PC-3 (cell line): ENCODE measurements around the gene SNX9. TPM values are rescaled to one million over a fixed set of nuclear protein-coding genes. Genes with fewer than 3 reads are reported as not detected.

Experiments
- ATAC-seq: fragments of 200-7000 bp; cut with Tn5 transposase; 2 replicates; pipeline ENCODE4 v1.9.1; 2020; ENCODE audit warnings: mild to moderate bottlenecking, moderate library complexity
- BruUV-seq: library from RNA; stranded (reverse); fragments of 400-500 nt; replicated peaks from 2 replicates; lab custom pipeline; 2021; lab: Mats Ljungman, UMichigan
- CTCF ChIA-PET: fragments of 300-600 bp; sonication (Branson Sonifier 250); formaldehyde crosslinking; loops from one replicate; lab custom pipeline; 2022; ENCODE audit warnings: antibody characterized with exemption; lab: Charles Lee
- POLR2A ChIA-PET: fragments of 300-600 bp; sonication (Branson Sonifier 250); formaldehyde crosslinking; loops from one replicate; lab custom pipeline; 2022; ENCODE audit warnings: antibody characterized with exemption; ENCODE audit not compliant: unreplicated experiment; lab: Charles Lee
- DNase-seq: peaks from one replicate; pipeline ENCODE4 v3.0.0-alpha.2; 2015
- H2AFZ ChIP-seq: fragments of 300-600 bp; sonication (generic); 2 replicates; pipeline ENCODE4 v1.6.0; 2016; ENCODE audit warnings: antibody characterized with exemption, low read length
- H3F3A ChIP-seq: fragments of 300-600 bp; sonication (generic); one replicate; pipeline ENCODE4 v1.6.0; 2017; ENCODE audit warnings: antibody characterized with exemption, low read length, control low read depth, mild to moderate bottlenecking; ENCODE audit not compliant: unreplicated experiment
- H3K27ac ChIP-seq: fragments of 300-600 bp; sonication (generic); 2 replicates; pipeline ENCODE4 v1.5.1; 2016; ENCODE audit warnings: mild to moderate bottlenecking, low read length
- H3K27me3 ChIP-seq: fragments of 300-600 bp; sonication (generic); 2 replicates; pipeline ENCODE4 v1.6.1; 2016; ENCODE audit warnings: low read length, mixed read lengths
- H3K36me3 ChIP-seq: fragments of 300-600 bp; sonication (generic); 2 replicates; pipeline ENCODE4 v1.6.1; 2016; ENCODE audit warnings: low read depth, mixed run types, low read length, mixed read lengths
- H3K4me1 ChIP-seq: fragments of 300-600 bp; sonication (generic); 2 replicates; pipeline ENCODE4 v1.5.1; 2016; ENCODE audit warnings: low read length; ENCODE audit not compliant: insufficient read depth
- H3K4me2 ChIP-seq: fragments of 300-600 bp; sonication (generic); 2 replicates; pipeline ENCODE4 v1.6.0; 2016; ENCODE audit warnings: low read length
- H3K4me3 ChIP-seq: fragments of 300-600 bp; sonication (generic); 2 replicates; pipeline ENCODE4 v1.5.1; 2016; ENCODE audit warnings: mild to moderate bottlenecking, low read length, mixed read lengths
- H3K79me2 ChIP-seq: fragments of 300-600 bp; sonication (generic); 2 replicates; pipeline ENCODE4 v1.6.1; 2017; ENCODE audit warnings: low read length, mixed read lengths
- H3K9ac ChIP-seq: fragments of 300-600 bp; sonication (generic); 2 replicates; pipeline ENCODE4 v1.6.0; 2016; ENCODE audit warnings: mild to moderate bottlenecking, low read length
- H3K9me2 ChIP-seq: fragments of 300-600 bp; sonication (generic); replicated peaks from 2 replicates; pipeline ENCODE4 v1.6.1; 2016; ENCODE audit warnings: mixed run types, low read length, mixed read lengths
- H3K9me3 ChIP-seq: fragments of 300-600 bp; sonication (generic); 2 replicates; pipeline ENCODE4 v1.6.1; 2016; ENCODE audit warnings: low read length, mixed read lengths
- H4K20me1 ChIP-seq: fragments of 300-600 bp; sonication (generic); 2 replicates; pipeline ENCODE4 v1.6.1; 2016; ENCODE audit warnings: low read length, mixed read lengths
- CTCF ChIP-seq: fragments of 300-600 bp; sonication (generic); conservative IDR thresholded peaks from 2 replicates; pipeline ENCODE4 v1.5.1; 2017; ENCODE audit warnings: antibody characterized with exemption, low read depth, mild to moderate bottlenecking, low read length
- EZH2 ChIP-seq: fragments of 300-600 bp; sonication (generic); IDR thresholded peaks from one replicate; pipeline ENCODE4 v1.6.1; 2017; ENCODE audit warnings: antibody characterized with exemption, mild to moderate bottlenecking, low read length; ENCODE audit not compliant: unreplicated experiment
- EZH2phosphoT487 ChIP-seq: fragments of 300-600 bp; sonication (generic); IDR thresholded peaks from 2 replicates; pipeline ENCODE4 v1.6.1; 2018; ENCODE audit warnings: mild to moderate bottlenecking, antibody characterized with exemption, low read length, borderline replicate concordance
- intact Hi-C: fragments of 100-400 bp; cut with micrococcal nuclease; formaldehyde crosslinking; loops from 2 replicates; pipeline ENCODE4 v1.9.0; 2023
- total RNA-seq: library from RNA; depleted of rRNA; stranded (reverse); fragments of >200 nt; gene quantifications from 2 replicates; pipeline ENCODE4 v1.2.3, GENCODE V29; 2014

SNX9 gene
- total RNA-seq, 1 experiment from 2014 or later, result 18.0 TPM

- DNase-seq, result no peak
- no peak overlapping the region for H3K4me2 ChIP-seq
- H3K27ac ChIP-seq, result no peak overlapping the region
- no peaks in the 10 kb centered on the region for H3K9me3 ChIP-seq
- H2AFZ ChIP-seq, result no peak overlapping the region
- H3K9me2 ChIP-seq, result no peaks in the 10 kb centered on the region
- ChIA-PET POLR2A (no interaction called here), CTCF (no interaction called here)
- BruUV-seq, result no TSS peak
- no peak overlapping the region for H3K9ac ChIP-seq
- H3K27me3 ChIP-seq, result no peaks in the 10 kb centered on the region
- no peak for TF ChIP-seq EZH2phosphoT487
- TF ChIP-seq EZH2, result no peak
- TF ChIP-seq CTCF, result no peak
- intact Hi-C loops, result no loop called here
- H3K4me1 ChIP-seq, result no peaks in the 10 kb centered on the region
- H3F3A ChIP-seq, result no peaks in the 10 kb centered on the region
- ATAC-seq, result no peak
- no peaks in the 10 kb centered on the region for H3K79me2 ChIP-seq
- peaks cover 4% of the 10 kb centered on the region; the same call in 1 of the 2 replicates for H3K36me3 ChIP-seq
- H3K4me3 ChIP-seq, result no peak overlapping the region
- no peaks in the 10 kb centered on the region for H4K20me1 ChIP-seq
Observed at GRCh38 chr6:157879873-157880254, 56.8 kb downstream of the SNX9 start.

- no peak overlapping the region for H2AFZ ChIP-seq
- no peak for ATAC-seq
- intact Hi-C loops, result no loop called here
- POLR2A ChIA-PET, result no interaction called here
- CTCF ChIA-PET, result no interaction called here
- BruUV-seq, result no TSS peak
- no peak for DNase-seq
- H3K27ac ChIP-seq, result no peak overlapping the region
- no peak overlapping the region for H3K4me2 ChIP-seq
- H3K36me3 ChIP-seq, result peaks cover 4% of the 10 kb centered on the region; the same call in 1 of the 2 replicates
- H3K4me3 ChIP-seq, result no peak overlapping the region
- no peaks in the 10 kb centered on the region for H3K79me2 ChIP-seq
- TF ChIP-seq EZH2phosphoT487, result no peak
- TF ChIP-seq CTCF, result no peak
- TF ChIP-seq EZH2, result no peak
- H4K20me1 ChIP-seq, result no peaks in the 10 kb centered on the region
- no peak overlapping the region for H3K9ac ChIP-seq
- no peaks in the 10 kb centered on the region for H3K4me1 ChIP-seq
- no peaks in the 10 kb centered on the region for H3K27me3 ChIP-seq
- no peaks in the 10 kb centered on the region for H3K9me3 ChIP-seq
- H3K9me2 ChIP-seq, result no peaks in the 10 kb centered on the region
- no peaks in the 10 kb centered on the region for H3F3A ChIP-seq
Observed at GRCh38 chr6:157880534-157880933, 57.5 kb downstream of the SNX9 start.

GRCh38 chr6:157881342-157881741 lies 58.3 kb downstream of the SNX9 start:
- H3K36me3 ChIP-seq, result peaks cover 4% of the 10 kb centered on the region; the same call in 1 of the 2 replicates
- H2AFZ ChIP-seq, result no peak overlapping the region
- no peaks in the 10 kb centered on the region for H3K9me2 ChIP-seq
- H3K27me3 ChIP-seq, result no peaks in the 10 kb centered on the region
- H3K4me3 ChIP-seq, result no peak overlapping the region
- intact Hi-C loops, result no loop called here
- POLR2A ChIA-PET, result no interaction called here
- no peak overlapping the region for H3K27ac ChIP-seq
- TF ChIP-seq CTCF (no peak), EZH2 (no peak), EZH2phosphoT487 (no peak)
- no peak for ATAC-seq
- no peak for DNase-seq
- H3F3A ChIP-seq, result no peaks in the 10 kb centered on the region
- no peaks in the 10 kb centered on the region for H4K20me1 ChIP-seq
- no peaks in the 10 kb centered on the region for H3K9me3 ChIP-seq
- CTCF ChIA-PET, result no interaction called here
- H3K9ac ChIP-seq, result no peak overlapping the region
- H3K79me2 ChIP-seq, result no peaks in the 10 kb centered on the region
- no peak overlapping the region for H3K4me2 ChIP-seq
- no peaks in the 10 kb centered on the region for H3K4me1 ChIP-seq
- no TSS peak for BruUV-seq
